Cerebellar nuclear complex (tissue), 1 donor: ENCODE results near the gene NDUFV2.
"Not testable (repeated sequence)": the region's sequence is repeated elsewhere in the genome, so short reads cannot be mapped to it uniquely, and the experiment has no call there.

Source experiments
- DNase-seq, 2 experiments: peaks; one replicate each; lab custom pipeline; 2025; lab: John Stamatoyannopoulos, UW

NDUFV2 gene

DNA sequence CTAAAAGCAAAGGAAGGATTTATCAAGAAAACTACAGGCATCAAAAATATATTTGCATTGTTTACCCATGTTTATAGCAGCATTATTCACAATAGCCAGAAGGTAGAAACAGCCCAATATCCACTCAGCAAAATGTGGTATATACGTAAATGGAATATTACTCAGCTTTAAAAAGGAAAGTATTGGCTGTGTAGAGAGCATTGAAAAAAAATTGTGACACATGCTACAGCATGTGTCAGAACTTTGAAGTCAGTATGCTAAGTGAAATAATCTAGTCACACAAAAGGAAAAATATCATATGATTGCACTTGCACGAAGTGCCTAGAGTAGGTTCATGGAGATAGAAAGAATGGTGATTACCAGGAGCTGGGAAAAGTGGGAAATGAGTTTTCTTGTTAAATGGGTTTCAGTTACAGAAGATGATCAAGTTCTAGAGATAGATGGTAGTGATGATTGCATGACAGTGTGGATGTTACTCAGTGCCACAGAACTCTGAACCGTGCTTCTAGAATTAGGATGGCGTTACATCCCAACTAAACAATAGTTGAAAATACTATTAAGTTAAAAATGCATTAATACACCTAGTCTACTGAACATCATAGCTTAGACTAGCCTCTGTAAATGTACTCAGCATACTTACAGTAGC lies 54.2 kb downstream of the NDUFV2 start:
- no peak for DNase-seq

DNA sequence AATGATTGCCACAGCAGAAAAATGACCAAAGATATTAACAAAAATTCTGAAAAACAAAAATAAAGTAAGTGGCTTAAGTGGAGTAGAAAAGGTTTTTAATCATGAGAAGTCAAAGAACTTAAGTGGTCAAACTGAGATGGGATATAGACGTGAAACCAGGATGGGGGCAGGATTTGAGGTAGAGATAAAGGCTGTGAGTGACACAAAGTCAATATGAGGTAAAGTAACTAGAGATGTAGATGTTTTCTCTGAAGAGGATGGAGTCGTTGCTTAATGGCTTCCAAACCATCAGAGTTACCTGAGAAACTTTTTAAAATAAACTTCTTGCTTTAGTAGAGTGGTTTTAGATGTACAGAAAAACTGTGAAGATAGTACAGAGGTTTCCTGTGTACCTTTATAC lies 55.3 kb downstream of the NDUFV2 start:
- no peak for DNase-seq

DNA sequence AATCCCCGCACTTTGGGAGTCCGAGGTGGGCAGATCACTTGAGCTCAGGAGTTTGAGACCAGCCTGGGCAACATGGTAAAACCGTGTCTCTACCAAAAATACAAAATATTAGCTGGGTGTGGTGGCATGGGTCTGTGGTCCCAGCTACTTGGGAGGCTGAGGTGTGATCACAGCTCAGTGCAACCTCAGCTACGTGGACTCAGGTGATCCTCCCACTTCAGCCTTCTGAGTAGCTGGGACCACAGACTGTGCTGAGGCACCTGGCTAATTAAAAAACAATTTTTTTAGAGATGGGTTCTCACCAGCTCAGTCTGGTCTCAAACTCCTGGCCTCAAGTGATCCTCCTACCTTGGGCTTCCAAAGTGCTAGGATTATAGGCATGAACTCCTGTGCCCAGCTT lies 57.5 kb downstream of the NDUFV2 start:
- no peak for DNase-seq

DNA sequence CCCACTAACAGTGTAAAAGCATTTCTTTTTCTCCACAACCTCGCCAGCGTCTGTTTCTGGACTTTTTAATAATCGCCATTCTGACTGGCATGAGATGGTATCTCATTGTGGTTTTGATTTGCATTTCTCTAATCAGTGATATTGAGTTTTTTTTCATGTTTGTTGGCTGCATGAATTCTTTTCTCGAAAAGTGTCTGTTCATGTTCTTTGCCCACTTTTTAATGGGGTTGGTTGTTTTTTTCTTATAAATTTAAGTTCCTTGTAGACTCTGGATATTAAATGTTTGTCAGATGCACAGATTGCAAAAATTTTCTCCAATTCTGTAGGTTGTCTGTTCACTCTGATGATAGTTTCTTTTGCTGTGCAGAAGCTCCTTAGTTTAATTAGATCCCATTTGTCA lies 60.2 kb downstream of the NDUFV2 start:
- not testable (repeated sequence) for DNase-seq

DNA sequence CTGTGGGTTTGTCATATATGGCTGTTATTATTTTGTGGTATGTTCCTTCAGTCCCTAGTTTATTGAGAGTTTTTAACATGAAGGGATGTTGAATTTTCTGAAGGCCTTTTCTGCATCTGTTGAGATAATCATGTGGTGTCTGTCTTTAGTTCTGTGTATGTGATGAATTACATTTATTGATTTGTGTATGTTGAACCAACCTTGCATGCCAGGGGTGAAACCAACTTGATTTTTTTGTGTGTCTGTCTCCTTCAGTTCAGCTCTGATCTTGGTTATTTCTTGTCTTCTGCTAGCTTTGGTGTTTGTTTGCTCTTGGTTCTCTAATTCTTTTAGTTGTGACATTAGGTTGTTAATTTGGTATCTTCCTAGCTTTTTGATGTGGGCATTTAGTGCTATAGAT lies 61.6 kb downstream of the NDUFV2 start:
- not testable (repeated sequence) for DNase-seq

DNA sequence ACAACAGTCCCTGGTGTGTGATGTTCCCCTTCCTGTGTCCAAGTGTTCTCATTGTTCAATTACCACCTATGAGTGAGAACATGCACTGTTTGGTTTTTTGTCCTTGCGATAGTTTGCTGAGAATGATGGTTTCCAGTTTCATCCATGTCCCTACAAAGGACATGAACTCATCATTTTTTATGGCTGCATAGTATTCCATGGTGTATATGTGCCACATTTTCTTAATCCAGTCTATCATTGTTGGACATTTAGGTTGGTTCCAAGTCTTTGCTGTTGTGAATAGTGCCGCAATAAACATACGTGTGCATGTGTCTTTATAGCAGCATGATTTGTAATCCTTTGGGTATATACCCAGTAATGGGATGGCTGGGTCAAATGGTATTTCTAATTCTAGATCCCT lies 63.4 kb downstream of the NDUFV2 start:
- not testable (repeated sequence) for DNase-seq

DNA sequence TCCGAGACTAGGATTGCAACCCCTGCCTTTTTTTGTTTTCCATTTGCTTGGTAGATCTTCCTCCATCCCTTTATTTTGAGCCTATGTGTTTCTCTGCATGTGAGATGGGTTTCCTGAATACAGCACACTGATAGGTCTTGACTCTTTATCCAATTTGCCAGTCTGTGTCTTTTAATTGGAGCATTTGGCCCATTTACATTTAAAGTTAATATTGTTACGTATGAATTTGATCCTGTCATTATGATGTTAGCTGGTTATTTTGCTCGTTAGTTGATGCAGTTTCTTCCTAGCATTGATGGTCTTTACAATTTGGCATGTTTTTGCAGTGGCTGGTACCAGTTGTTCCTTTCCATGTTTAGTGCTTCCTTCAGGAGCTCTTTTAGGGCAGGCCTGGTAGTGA lies 67.0 kb downstream of the NDUFV2 start:
- DNase-seq = not testable (repeated sequence)

DNA sequence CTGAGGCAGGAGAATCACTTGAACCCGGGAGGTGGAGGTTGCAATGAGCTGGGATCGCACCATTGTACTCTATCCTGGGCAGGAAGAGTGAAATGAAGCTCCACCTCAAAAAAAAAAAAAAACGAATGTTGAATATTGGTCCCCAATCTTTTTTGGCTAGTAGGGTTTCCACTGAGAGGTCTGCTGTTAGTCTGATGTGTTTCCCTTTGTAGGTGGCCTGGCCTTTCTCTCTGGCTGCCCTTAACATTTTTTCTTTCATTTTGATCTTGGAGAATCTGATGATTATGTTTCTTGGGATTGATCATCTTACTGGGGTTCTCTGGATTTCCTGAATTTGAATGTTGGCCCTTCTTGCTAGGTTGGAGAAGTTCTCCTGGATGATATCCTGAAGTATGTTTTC lies 69.4 kb downstream of the NDUFV2 start:
- DNase-seq = not testable (repeated sequence)

DNA sequence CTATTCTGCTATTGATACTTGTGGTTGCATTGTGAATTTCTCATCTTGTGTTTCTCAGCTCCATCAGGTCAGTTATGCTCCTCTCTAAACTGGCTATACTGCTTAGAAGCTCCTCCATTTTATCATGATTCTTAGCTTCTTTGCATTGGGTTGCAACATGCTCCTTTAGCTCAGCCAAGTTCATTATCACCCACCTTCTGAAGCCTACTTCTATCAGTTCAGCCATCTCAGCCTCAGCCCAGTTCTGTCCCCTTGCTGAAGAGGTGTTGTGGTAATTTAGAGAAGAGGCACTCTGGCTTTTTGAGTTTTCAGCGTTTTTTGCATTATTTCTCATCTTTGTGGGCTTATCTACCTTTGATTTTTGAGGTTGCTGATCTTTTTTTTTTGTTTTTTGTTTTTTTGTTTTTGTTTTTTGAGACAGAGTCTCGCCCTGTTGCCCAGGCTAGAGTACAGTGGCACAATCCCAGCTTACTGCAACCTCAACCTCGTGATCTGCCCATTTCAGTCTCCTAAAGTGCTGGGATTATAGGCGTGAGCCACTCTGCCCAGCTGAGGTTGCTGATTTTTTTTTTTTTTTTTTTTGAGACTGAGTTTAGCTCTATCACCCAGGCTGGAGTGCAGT lies 70.1 kb downstream of the NDUFV2 start:
- DNase-seq = no peak

DNA sequence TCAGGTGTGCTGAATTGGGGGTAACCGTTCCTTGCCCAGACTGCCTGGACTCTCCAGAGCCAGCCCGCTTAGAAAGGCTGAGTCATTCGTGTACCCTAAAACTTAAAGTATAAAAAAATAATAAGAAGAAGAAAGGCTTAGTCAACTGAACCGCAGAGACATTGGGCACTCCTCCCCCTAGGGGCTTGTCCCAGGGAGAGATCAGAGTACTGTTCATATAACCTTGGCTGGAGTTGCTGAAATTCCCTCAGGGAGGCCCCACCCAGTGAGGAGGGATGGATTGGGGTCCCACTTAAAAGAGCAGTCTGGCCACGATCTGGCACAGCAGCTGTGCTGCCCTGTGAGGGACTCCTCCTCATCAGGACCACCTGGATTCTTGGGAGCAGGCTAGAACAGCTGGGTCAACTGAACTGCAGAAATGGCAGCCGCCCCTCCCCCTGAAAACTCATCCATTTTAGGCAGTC lies 71.3 kb downstream of the NDUFV2 start:
- no peak for DNase-seq

DNA sequence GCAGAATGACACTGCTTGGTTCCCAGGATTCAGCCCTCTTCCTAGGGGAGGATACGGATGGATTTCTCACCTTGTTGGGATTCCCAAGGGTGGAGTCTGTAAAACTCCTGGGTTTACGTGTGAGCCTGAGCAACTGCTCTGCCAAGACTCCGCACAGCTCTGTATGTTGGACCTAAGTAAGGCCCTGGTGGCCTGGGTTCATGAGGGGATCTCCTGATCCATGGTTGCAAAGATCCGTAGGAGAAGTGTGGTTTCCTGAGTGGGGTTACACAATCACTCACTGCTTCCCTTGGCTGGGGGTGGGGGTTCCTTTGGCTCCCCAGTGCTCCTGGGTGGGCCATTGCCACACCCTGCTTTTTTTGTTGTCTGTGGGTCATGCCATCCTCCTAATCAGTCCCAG lies 71.8 kb downstream of the NDUFV2 start:
- no peak for DNase-seq

DNA sequence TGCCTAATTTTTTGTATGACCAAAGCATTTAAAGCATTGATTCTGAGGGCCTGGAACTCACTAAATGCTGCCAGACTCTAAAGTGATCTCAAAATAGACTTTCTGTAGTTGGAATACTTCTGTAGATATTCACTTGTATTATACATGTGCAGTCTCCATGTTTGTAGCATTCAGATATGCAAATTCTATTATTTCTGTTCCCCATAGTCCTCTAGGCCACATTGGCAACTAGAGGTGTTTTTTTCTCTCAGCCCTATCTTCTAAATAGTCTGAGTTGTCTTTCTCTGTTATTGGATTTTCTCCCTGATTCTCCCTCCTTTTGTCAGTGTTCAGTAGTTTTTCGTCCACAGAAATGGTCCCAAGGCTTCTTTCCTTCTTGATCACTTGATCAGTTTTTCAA lies 72.6 kb downstream of the NDUFV2 start:
- no peak for DNase-seq

DNA sequence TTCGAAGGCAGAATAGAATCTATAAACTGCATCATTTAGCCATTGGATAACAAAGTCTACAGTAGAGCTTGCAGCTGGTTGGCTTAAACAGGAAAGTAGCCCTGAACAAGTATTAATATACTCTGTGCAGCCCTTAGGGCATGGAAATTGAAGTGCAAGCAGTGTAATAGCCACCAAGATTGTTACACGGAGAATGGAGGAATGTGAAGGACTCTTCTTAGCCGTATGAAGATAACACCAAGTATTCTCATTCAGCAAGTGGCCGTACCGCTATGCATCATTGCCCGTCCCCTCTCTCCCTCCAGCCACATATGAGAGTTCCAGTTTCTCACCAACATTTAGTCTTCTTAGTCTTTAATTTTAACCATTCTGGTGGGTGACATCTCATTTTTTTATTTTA lies 74.5 kb downstream of the NDUFV2 start:
- no peak for DNase-seq

DNA sequence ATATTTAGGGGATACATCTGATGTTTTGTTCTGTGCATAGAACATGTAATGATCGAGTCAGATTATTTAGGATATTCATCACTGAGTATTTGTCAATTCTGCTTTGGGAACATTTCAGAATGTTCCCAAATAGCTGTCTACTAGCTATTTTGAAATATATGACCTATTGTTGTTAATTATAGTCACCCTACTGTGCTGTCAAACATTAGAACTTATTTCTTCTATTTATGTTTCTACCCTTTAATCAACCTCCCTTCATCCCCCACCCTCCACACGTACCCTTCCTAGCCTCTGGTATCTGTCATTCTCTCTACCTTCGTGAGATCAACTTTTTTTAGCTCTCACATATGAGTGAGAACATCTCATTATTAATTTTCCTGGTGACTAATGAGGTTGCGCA lies 75.0 kb downstream of the NDUFV2 start:
- no peak for DNase-seq

DNA sequence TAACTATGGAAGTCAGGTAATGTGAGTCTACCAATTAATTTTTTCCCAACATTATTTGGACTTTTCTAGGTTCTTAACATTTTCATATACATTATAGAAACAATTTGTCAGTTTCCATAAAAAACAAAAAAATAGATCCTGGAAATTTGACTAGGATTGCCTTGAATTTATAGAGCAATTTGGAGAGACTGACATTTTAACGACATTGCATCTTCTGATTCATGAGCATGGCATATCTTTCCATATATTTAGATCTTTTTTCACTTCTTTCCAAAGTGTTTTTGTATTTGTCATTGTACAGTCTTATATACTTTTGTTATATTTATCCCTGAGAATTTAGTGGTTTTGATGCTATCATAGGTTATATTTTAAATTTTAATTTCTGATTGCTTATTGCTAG lies 76.1 kb downstream of the NDUFV2 start:
- no peak for DNase-seq

DNA sequence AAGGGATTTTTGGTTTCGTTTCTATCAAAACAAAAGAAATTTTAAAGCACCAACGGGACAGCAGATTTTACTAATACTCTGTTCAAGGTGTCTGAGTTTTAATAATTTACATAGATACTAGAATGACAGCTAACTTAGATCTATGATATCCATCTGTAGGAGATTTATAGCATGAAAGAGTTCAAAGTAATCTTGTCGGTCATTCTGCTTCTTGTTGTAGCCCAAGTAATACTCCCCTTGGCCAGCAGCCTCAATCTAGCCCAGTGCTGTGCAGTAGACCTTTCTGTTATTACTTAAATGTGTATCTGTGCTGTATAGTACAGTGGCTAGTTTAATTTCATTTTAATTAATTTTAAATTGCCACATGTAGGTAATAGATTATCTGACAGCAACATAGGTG lies 78.8 kb downstream of the NDUFV2 start:
- no peak for DNase-seq

DNA sequence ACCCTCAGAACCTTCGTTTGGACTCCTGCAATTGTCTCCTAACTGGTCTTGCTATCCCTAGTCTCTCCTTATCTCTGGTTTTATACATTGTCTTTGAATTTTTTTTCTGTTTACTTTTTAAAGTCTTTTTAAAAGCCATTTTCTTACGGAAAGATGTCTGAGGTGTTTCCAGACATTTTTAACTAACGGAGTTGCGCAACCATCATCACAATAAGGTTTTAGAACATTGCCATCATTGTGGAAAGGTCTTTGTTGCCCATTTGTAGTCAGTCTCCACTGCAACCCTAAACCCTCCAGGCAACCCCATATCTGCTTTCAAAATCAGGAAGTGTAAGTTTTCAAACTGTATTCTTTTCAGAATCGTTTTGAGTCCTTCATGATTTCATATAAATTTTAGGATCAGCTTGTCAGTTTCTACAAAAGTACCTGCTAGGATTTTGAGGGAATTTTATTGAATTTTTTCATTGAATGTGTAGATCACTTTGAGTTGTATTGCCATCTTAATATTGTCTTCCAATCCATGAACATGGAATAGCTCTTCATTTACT lies 80.4 kb downstream of the NDUFV2 start:
- DNase-seq = no peak
